Suprapubic skin (tissue), 4 donors: ENCODE results near the gene TRHDE. TPM values are rescaled to one million over a fixed set of nuclear protein-coding genes. Genes with fewer than 3 reads are reported as not detected.

Experiments
- DNase-seq, 2 donors: peaks; one replicate each; pipeline ENCODE4 v3.0.0-alpha.2; 2019; ENCODE audit warnings: low spot score in 2 of 2
- H3K27ac ChIP-seq: fragments of 200-600 bp; sonication (generic); one replicate; pipeline ENCODE4 v1.5.1; 2019
- H3K27me3 ChIP-seq: fragments of 200-600 bp; sonication (generic); one replicate; pipeline ENCODE4 v1.5.1; 2019
- H3K36me3 ChIP-seq: fragments of 200-600 bp; sonication (generic); one replicate; pipeline ENCODE4 v1.5.1; 2019
- H3K4me1 ChIP-seq: fragments of 200-600 bp; sonication (generic); one replicate; pipeline ENCODE4 v1.5.1; 2019
- H3K4me3 ChIP-seq: fragments of 200-600 bp; sonication (generic); one replicate; pipeline ENCODE4 v1.5.1; 2019; ENCODE audit warnings: mild to moderate bottlenecking
- H3K9me3 ChIP-seq: fragments of 200-600 bp; sonication (generic); one replicate; pipeline ENCODE4 v1.5.1; 2019
- CTCF ChIP-seq, 2 donors: fragments of 200-600 bp in 1 of 2; fragments of 450-650 bp in 1 of 2; sonication (generic) in 1 of 2; IDR thresholded peaks; one replicate each; pipeline ENCODE4 v1.5.1; 2016 to 2019; ENCODE audit warnings: antibody characterized with exemption in 2 of 2, mild to moderate bottlenecking in 1 of 2, moderate library complexity in 1 of 2
- EP300 ChIP-seq: sonication (generic); formaldehyde crosslinking; IDR thresholded peaks from one replicate; pipeline ENCODE4 v1.6.1; 2017; ENCODE audit warnings: antibody characterized with exemption
- POLR2A ChIP-seq, 2 donors: fragments of 450-650 bp; IDR thresholded peaks; one replicate each; pipeline ENCODE4 v1.6.1; 2017; ENCODE audit warnings: antibody characterized with exemption in 2 of 2, mild to moderate bottlenecking in 2 of 2, moderate library complexity in 2 of 2
- POLR2AphosphoS5 ChIP-seq, 3 donors: sonication (generic); formaldehyde crosslinking; IDR thresholded peaks; one replicate each; pipeline ENCODE4 v1.6.1; 2017; ENCODE audit warnings: antibody characterized with exemption in 3 of 3
- WGBS: methylation state at CpG from one replicate; pipeline ENCODE4 v1.1.5; 2018; 5-methylcytosine and 5-hydroxymethylcytosine counted together
- total RNA-seq, 4 donors: library from RNA; depleted of rRNA; stranded (reverse); fragments of >200 nt; gene quantifications; one replicate each; pipeline ENCODE4 v1.1.0, GENCODE V29; 2016

TRHDE gene
- total RNA-seq, 4 donors from 2014 or later, result 0.49 to 1.2 (median 0.98) TPM

GRCh38 chr12:72300728-72301127 is 28.6 kb downstream of the TRHDE start:
- H3K4me3 ChIP-seq, result no peak overlapping the region
- H3K27ac ChIP-seq, result no peak overlapping the region
- H3K9me3 ChIP-seq, result no peaks in the 10 kb centered on the region
- H3K36me3 ChIP-seq, result no peaks in the 10 kb centered on the region
- WGBS, result 79% methylated on average over 3 of the region's 3 CpGs
- H3K27me3 ChIP-seq, result no peaks in the 10 kb centered on the region
- DNase-seq, result no peak
- no peak for TF ChIP-seq POLR2AphosphoS5 (IDR thresholded peaks at IDR 0.05)
- TF ChIP-seq CTCF (IDR thresholded peaks at IDR 0.05), result no peak
- no peak for TF ChIP-seq EP300
- no peak for TF ChIP-seq POLR2A (IDR thresholded peaks at IDR 0.05)
- H3K4me1 ChIP-seq, result no peaks in the 10 kb centered on the region

DNA sequence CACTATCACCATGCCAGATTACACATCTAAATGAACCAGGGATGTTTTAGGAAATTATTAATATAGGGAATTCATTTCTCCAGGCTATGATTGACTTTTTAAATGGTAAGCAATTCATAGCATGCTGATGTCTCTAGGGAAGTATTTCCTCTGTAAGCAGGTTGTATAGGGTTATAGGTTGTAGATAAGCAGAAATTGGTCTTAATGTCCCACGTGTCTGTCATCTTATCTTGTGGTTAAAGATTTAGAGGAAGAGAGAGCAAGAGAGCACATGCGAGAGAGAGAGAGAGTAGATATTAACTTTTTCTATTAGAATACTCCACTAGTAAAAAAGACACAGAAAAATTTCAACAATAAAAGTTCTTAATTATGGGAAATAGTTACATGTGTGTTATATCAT is 32.6 kb downstream of the TRHDE start:
- WGBS, result 51% methylated on average over 2 of the region's 2 CpGs
- no peak for TF ChIP-seq CTCF (IDR thresholded peaks at IDR 0.05)
- TF ChIP-seq POLR2AphosphoS5 (IDR thresholded peaks at IDR 0.05), result no peak
- TF ChIP-seq POLR2A (IDR thresholded peaks at IDR 0.05), result no peak
- no peak for TF ChIP-seq EP300
- H3K4me1 ChIP-seq, result no peaks in the 10 kb centered on the region
- H3K36me3 ChIP-seq, result no peaks in the 10 kb centered on the region
- no peak overlapping the region for H3K4me3 ChIP-seq
- DNase-seq, result no peak
- H3K27ac ChIP-seq, result no peak overlapping the region
- H3K27me3 ChIP-seq, result no peaks in the 10 kb centered on the region
- no peaks in the 10 kb centered on the region for H3K9me3 ChIP-seq

GRCh38 chr12:72307229-72307628 is 35.1 kb downstream of the TRHDE start:
- Histone ChIP-seq H3K36me3 (no peaks in the 10 kb centered on the region), H3K4me1 (no peaks in the 10 kb centered on the region), H3K27me3 (no peaks in the 10 kb centered on the region), H3K9me3 (no peaks in the 10 kb centered on the region), H3K4me3 (no peak overlapping the region), H3K27ac (no peak overlapping the region)
- DNase-seq, result no peak
- WGBS, result 86% methylated on average over 6 of the region's 6 CpGs
- TF ChIP-seq EP300 (no peak), POLR2A (IDR thresholded peaks at IDR 0.05) (no peak), CTCF (IDR thresholded peaks at IDR 0.05) (no peak), POLR2AphosphoS5 (IDR thresholded peaks at IDR 0.05) (no peak)

- Histone ChIP-seq H3K27ac (no peak overlapping the region), H3K36me3 (no peaks in the 10 kb centered on the region), H3K4me3 (no peak overlapping the region), H3K4me1 (no peaks in the 10 kb centered on the region), H3K9me3 (no peaks in the 10 kb centered on the region), H3K27me3 (no peaks in the 10 kb centered on the region)
- 77% methylated on average over 5 of the region's 5 CpGs for WGBS
- TF ChIP-seq CTCF (IDR thresholded peaks at IDR 0.05) (no peak), POLR2AphosphoS5 (IDR thresholded peaks at IDR 0.05) (no peak), EP300 (no peak), POLR2A (IDR thresholded peaks at IDR 0.05) (no peak)
- DNase-seq, result no peak
These were observed 39.8 kb downstream of the TRHDE start for GRCh38 chr12:72311946-72312345.

DNA sequence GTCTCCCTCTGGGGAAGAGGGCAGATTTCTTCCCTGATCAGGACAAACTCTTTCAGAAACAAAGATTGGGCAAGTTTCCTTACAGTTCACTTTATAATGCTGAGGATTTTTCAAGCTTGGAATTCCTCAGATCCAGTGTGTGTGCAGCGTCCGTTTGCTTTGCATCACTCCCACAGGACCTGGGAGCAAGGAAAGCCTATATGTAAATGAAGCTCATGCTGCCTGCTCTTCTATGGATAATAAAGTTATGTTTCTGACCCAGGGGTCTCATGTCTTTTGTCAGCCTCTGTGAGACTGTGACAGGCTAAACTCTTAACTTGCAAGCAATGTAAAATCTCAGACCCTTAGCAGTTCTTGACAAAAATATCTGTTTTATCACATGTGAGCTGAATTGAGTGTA is 41.6 kb downstream of the TRHDE start:
- no peak overlapping the region for H3K27ac ChIP-seq
- no peaks in the 10 kb centered on the region for H3K4me1 ChIP-seq
- H3K36me3 ChIP-seq, result no peaks in the 10 kb centered on the region
- no peaks in the 10 kb centered on the region for H3K9me3 ChIP-seq
- no peak for DNase-seq
- WGBS, result 63% methylated on average over 2 of the region's 2 CpGs
- no peak overlapping the region for H3K4me3 ChIP-seq
- no peaks in the 10 kb centered on the region for H3K27me3 ChIP-seq
- TF ChIP-seq POLR2AphosphoS5 (IDR thresholded peaks at IDR 0.05), result no peak

- TF ChIP-seq CTCF (IDR thresholded peaks at IDR 0.05), result no peak
- TF ChIP-seq EP300, result no peak
- TF ChIP-seq POLR2A (IDR thresholded peaks at IDR 0.05), result no peak
- no peak for TF ChIP-seq POLR2AphosphoS5 (IDR thresholded peaks at IDR 0.05)
These were observed 43.7 kb downstream of the TRHDE start for GRCh38 chr12:72315858-72316257.

More at GRCh38 chr12:72315858-72316257, 43.7 kb downstream of the TRHDE start:
- Histone ChIP-seq H3K4me3 (no peak overlapping the region), H3K9me3 (no peaks in the 10 kb centered on the region), H3K4me1 (no peaks in the 10 kb centered on the region), H3K27me3 (no peaks in the 10 kb centered on the region), H3K27ac (no peak overlapping the region), H3K36me3 (no peaks in the 10 kb centered on the region)
- DNase-seq, result no peak
- WGBS, result 91% methylated on average over 3 of the region's 3 CpGs
